Measurements from ENCODE around the gene CYBC1.

The CYBC1 gene

GRCh38 chr17:82436601-82437324 is 13.8 kb downstream of the CYBC1 start:
- no peaks in the 10 kb centered on the region for H3K27me3 Mint-ChIP-seq
- H3K9me3 Mint-ChIP-seq, result no peaks in the 10 kb centered on the region
- H3K36me3 Mint-ChIP-seq (ENCODE audit: low read depth), result peaks cover 5% of the 10 kb centered on the region
- peaks cover 21% of the 10 kb centered on the region for H3K4me1 Mint-ChIP-seq (ENCODE audit: low read depth)
- H3K27ac Mint-ChIP-seq, result no peak overlapping the region
- H3K4me3 Mint-ChIP-seq, result no peak overlapping the region

- no peak overlapping the region for H3K27ac Mint-ChIP-seq
- H3K27me3 Mint-ChIP-seq, result no peaks in the 10 kb centered on the region
- no peaks in the 10 kb centered on the region for H3K9me3 Mint-ChIP-seq
- H3K4me3 Mint-ChIP-seq, result no peak overlapping the region
- peaks cover 21% of the 10 kb centered on the region for H3K4me1 Mint-ChIP-seq (ENCODE audit: low read depth)
- peaks cover 5% of the 10 kb centered on the region for H3K36me3 Mint-ChIP-seq (ENCODE audit: low read depth)
These were observed 14.7 kb downstream of the CYBC1 start for GRCh38 chr17:82435601-82436583.

- H3K27ac Mint-ChIP-seq, result no peak overlapping the region
These were observed 15.4 kb downstream of the CYBC1 start for GRCh38 chr17:82435103-82435502.

GRCh38 chr17:82434216-82434565 is 16.4 kb downstream of the CYBC1 start:
- Mint-ChIP-seq H3K27ac (no peak overlapping the region), H3K4me3 (no peak overlapping the region), H3K9me3 (no peaks in the 10 kb centered on the region), H3K27me3 (no peaks in the 10 kb centered on the region), H3K36me3 (ENCODE audit: low read depth) (peaks cover 10% of the 10 kb centered on the region), H3K4me1 (ENCODE audit: low read depth) (peaks cover 27% of the 10 kb centered on the region)

More at GRCh38 chr17:82435103-82435502, 15.4 kb downstream of the CYBC1 start:
- no peak overlapping the region for H3K4me3 Mint-ChIP-seq
- no peaks in the 10 kb centered on the region for H3K27me3 Mint-ChIP-seq
- H3K36me3 Mint-ChIP-seq (ENCODE audit: low read depth), result peaks cover 5% of the 10 kb centered on the region
- H3K9me3 Mint-ChIP-seq, result no peaks in the 10 kb centered on the region
- peaks cover 18% of the 10 kb centered on the region for H3K4me1 Mint-ChIP-seq (ENCODE audit: low read depth)

GRCh38 chr17:82433560-82434215 is 16.9 kb downstream of the CYBC1 start:
- Mint-ChIP-seq H3K36me3 (ENCODE audit: low read depth) (peaks cover 10% of the 10 kb centered on the region), H3K4me1 (ENCODE audit: low read depth) (peaks cover 28% of the 10 kb centered on the region)

GRCh38 chr17:82432017-82432416 is 18.5 kb downstream of the CYBC1 start:
- Mint-ChIP-seq H3K27ac (no peak overlapping the region), H3K36me3 (ENCODE audit: low read depth) (peaks cover 5% of the 10 kb centered on the region), H3K9me3 (no peaks in the 10 kb centered on the region), H3K4me1 (ENCODE audit: low read depth) (peaks cover 35% of the 10 kb centered on the region), H3K27me3 (no peaks in the 10 kb centered on the region), H3K4me3 (no peak overlapping the region)

More at GRCh38 chr17:82433560-82434215, 16.9 kb downstream of the CYBC1 start:
- Mint-ChIP-seq H3K27ac (no peak overlapping the region), H3K27me3 (no peaks in the 10 kb centered on the region), H3K9me3 (no peaks in the 10 kb centered on the region), H3K4me3 (no peak overlapping the region)

GRCh38 chr17:82429824-82430223 is 20.7 kb downstream of the CYBC1 start:
- H3K27ac Mint-ChIP-seq, result no peak overlapping the region
- H3K4me1 Mint-ChIP-seq (ENCODE audit: low read depth), result peaks cover 29% of the 10 kb centered on the region
- no peaks in the 10 kb centered on the region for H3K27me3 Mint-ChIP-seq
- no peak overlapping the region for H3K4me3 Mint-ChIP-seq
- H3K9me3 Mint-ChIP-seq, result no peaks in the 10 kb centered on the region
- H3K36me3 Mint-ChIP-seq (ENCODE audit: low read depth), result peaks cover 5% of the 10 kb centered on the region

GRCh38 chr17:82428546-82428945 is 22.0 kb downstream of the CYBC1 start:
- Mint-ChIP-seq H3K4me3 (no peak overlapping the region), H3K27me3 (no peaks in the 10 kb centered on the region), H3K9me3 (no peaks in the 10 kb centered on the region), H3K27ac (no peak overlapping the region), H3K36me3 (ENCODE audit: low read depth) (peaks cover 5% of the 10 kb centered on the region), H3K4me1 (ENCODE audit: low read depth) (peaks cover 19% of the 10 kb centered on the region)

- Mint-ChIP-seq H3K4me1 (ENCODE audit: low read depth) (peaks cover 18% of the 10 kb centered on the region), H3K9me3 (no peaks in the 10 kb centered on the region), H3K4me3 (no peak overlapping the region), H3K36me3 (ENCODE audit: low read depth) (peaks cover 26% of the 10 kb centered on the region), H3K27me3 (no peaks in the 10 kb centered on the region), H3K27ac (no peak overlapping the region)
These were observed 25.7 kb downstream of the CYBC1 start for GRCh38 chr17:82424863-82425159.

GRCh38 chr17:82424001-82424862 is 26.3 kb downstream of the CYBC1 start:
- peaks cover 18% of the 10 kb centered on the region for H3K4me1 Mint-ChIP-seq (ENCODE audit: low read depth)
- no peak overlapping the region for H3K27ac Mint-ChIP-seq
- no peaks in the 10 kb centered on the region for H3K9me3 Mint-ChIP-seq
- no peaks in the 10 kb centered on the region for H3K27me3 Mint-ChIP-seq
- peaks cover 23% of the 10 kb centered on the region for H3K36me3 Mint-ChIP-seq (ENCODE audit: low read depth)
- H3K4me3 Mint-ChIP-seq, result no peak overlapping the region

GRCh38 chr17:82419540-82419939 is 31.0 kb downstream of the CYBC1 start:
- Mint-ChIP-seq H3K4me3 (peak overlapping the region; percentile 85), H3K36me3 (ENCODE audit: low read depth) (peaks cover 23% of the 10 kb centered on the region), H3K27me3 (no peaks in the 10 kb centered on the region), H3K27ac (peak overlapping the region; percentile 61), H3K9me3 (no peaks in the 10 kb centered on the region), H3K4me1 (ENCODE audit: low read depth) (peaks cover 21% of the 10 kb centered on the region)

GRCh38 chr17:82418001-82418986 is 32.3 kb downstream of the CYBC1 start, which contains the start of the genes HEXD and OGFOD3:
TSS of gene HEXD (plus strand) at chr17:82418347. CDS start at chr17:82419800, 1,453 bp downstream.
TSS of gene OGFOD3 (minus strand) at chr17:82418586. CDS start at chr17:82418485, 101 bp downstream.
- H3K27me3 Mint-ChIP-seq, result no peaks in the 10 kb centered on the region
- peaks cover 27% of the 10 kb centered on the region for H3K36me3 Mint-ChIP-seq (ENCODE audit: low read depth)
- H3K4me3 Mint-ChIP-seq, result peak within 1 kb of the TSS; percentile 85
- peak within 1 kb of the TSS; percentile 61 for H3K27ac Mint-ChIP-seq
- H3K9me3 Mint-ChIP-seq, result no peaks in the 10 kb centered on the region
- peaks cover 25% of the 10 kb centered on the region for H3K4me1 Mint-ChIP-seq (ENCODE audit: low read depth)

GRCh38 chr17:82416771-82417170 is 33.8 kb downstream of the CYBC1 start:
- H3K27ac Mint-ChIP-seq, result no peak overlapping the region
- H3K27me3 Mint-ChIP-seq, result no peaks in the 10 kb centered on the region
- H3K4me1 Mint-ChIP-seq (ENCODE audit: low read depth), result peaks cover 25% of the 10 kb centered on the region
- H3K36me3 Mint-ChIP-seq (ENCODE audit: low read depth), result peaks cover 20% of the 10 kb centered on the region
- H3K9me3 Mint-ChIP-seq, result no peaks in the 10 kb centered on the region
- H3K4me3 Mint-ChIP-seq, result no peak overlapping the region

Data from stimulated activated naive CD8-positive, alpha-beta T cell treated with anti-CD3 and anti-CD28 coated beads, Interleukin-15, Interleukin-2, amounts not matched to agents 100 ng/mL and 50 ng/mL, for 24 hours (primary cell).